GM12801 (cell line): ENCODE results near the gene DMBT1.

Source experiments
- CTCF ChIP-seq: IDR thresholded peaks from one replicate; pipeline ENCODE4 v1.5.1; 2011; ENCODE audit warnings: control low read depth; ENCODE audit not compliant: insufficient read length; ENCODE audit errors: extremely low read depth

Gene DMBT1

GRCh38 chr10:122557516-122557915, 3.0 kb upstream of the DMBT1 start:
- no peak for TF ChIP-seq CTCF

- TF ChIP-seq CTCF, result no peak
These were observed 2.1 kb upstream of the DMBT1 start for GRCh38 chr10:122558452-122558851.

GRCh38 chr10:122559228-122559627, 1.3 kb upstream of the DMBT1 start:
- TF ChIP-seq CTCF, result no peak

GRCh38 chr10:122561212-122561611, 658 bp downstream of the DMBT1 start:
- TF ChIP-seq CTCF, result no peak

GRCh38 chr10:122561792-122562191, 1.2 kb downstream of the DMBT1 start:
- no peak for TF ChIP-seq CTCF

GRCh38 chr10:122564980-122565379, 4.4 kb downstream of the DMBT1 start:
- no peak for TF ChIP-seq CTCF

- no peak for TF ChIP-seq CTCF
These were observed 5.2 kb downstream of the DMBT1 start for GRCh38 chr10:122565766-122566206.

GRCh38 chr10:122566632-122567031, 6.1 kb downstream of the DMBT1 start:
- TF ChIP-seq CTCF, result no peak
